ENCODE measurements around the gene DAO.

Gene DAO

GRCh38 chr12:108888031-108888430, 8.1 kb downstream of the DAO start:
- CTCF ChIA-PET = no interaction called here
- DNase-seq (ENCODE audit: low read depth, low spot score) = no peak
- no peak for TF ChIP-seq CTCF (IDR thresholded peaks at IDR 0.05; ENCODE audit: insufficient read depth, low read length, missing control alignments)
- H3K4me3 ChIP-seq (ENCODE audit: low read depth, low read length) = no peak overlapping the region
- POLR2A ChIA-PET = no interaction called here

GRCh38 chr12:108890208-108890607, 10.3 kb downstream of the DAO start:
- CTCF ChIA-PET = no interaction called here
- POLR2A ChIA-PET = no interaction called here
- no peak for TF ChIP-seq CTCF (IDR thresholded peaks at IDR 0.05; ENCODE audit: insufficient read depth, low read length, missing control alignments)

DNA sequence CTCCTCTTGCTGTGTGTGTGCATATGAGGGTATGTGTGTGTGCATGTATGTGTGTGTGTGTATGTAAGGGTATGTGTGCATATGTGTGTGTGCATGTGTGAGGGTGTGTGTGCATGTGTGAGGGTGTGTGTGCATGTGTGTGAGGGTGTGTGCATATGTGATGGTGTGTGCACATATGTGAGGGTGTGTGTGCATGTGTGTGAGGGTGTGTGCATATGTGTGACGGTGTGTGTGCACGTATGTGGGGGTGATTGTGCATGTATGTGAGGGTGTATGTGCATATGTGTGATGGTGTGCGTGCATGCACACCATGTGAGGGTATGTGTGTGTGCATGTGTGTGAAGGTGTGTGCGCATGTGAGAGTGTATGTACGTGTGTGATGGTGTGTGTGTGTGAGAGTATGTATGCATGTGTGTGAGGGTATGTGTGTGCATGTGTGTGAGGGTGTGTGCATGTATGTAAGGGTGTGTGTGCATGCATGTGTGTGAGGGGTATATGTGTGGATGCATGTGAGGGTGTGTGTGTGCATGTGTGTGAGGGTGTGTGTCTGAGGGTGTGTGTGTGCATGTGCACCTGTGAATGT, 15.4 kb downstream of the DAO start:
- no peak overlapping the region for H3K4me3 ChIP-seq (ENCODE audit: low read depth, low read length)
- ChIA-PET POLR2A (no interaction called here), CTCF (no interaction called here)
- DNase-seq (ENCODE audit: low read depth, low spot score) = no peak
- no peak for TF ChIP-seq CTCF (IDR thresholded peaks at IDR 0.05; ENCODE audit: insufficient read depth, low read length, missing control alignments)

More at GRCh38 chr12:108890208-108890607, 10.3 kb downstream of the DAO start:
- DNase-seq (ENCODE audit: low read depth, low spot score) = no peak
- H3K4me3 ChIP-seq (ENCODE audit: low read depth, low read length) = no peak overlapping the region

- CTCF ChIA-PET = no interaction called here
- no peak overlapping the region for H3K4me3 ChIP-seq (ENCODE audit: low read depth, low read length)
- POLR2A ChIA-PET = no interaction called here
Observed at GRCh38 chr12:108896336-108896735, 16.4 kb downstream of the DAO start.

DNA sequence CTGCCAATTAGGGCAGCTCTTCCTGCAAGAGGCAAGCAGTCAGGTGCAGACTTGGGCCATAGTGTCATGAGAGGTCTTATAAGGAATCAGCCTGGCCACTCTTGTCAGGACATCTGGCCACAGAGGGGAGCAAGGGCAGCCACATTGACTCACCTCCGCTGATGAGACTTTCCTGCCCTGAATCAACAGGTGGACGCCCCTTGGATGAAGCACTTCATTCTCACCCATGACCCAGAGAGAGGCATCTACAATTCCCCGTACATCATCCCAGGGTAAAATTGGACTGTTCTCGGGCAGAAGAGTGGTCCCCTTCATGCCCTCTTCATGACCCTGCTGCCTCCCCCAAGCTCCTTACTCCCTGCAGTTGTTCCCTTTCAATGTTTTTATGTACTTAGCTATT, 16.9 kb downstream of the DAO start:
- ChIA-PET POLR2A (no interaction called here), CTCF (interaction anchor here (0.7 kb wide), 1 partner anchor 13 kb away, joined by 3 read pairs; no protein-coding TSS in a partner anchor)
- TF ChIP-seq CTCF (IDR thresholded peaks at IDR 0.05; ENCODE audit: insufficient read depth, low read length, missing control alignments) = no peak
- no peak overlapping the region for H3K4me3 ChIP-seq (ENCODE audit: low read depth, low read length)
- no peak for DNase-seq (ENCODE audit: low read depth, low spot score)

More at GRCh38 chr12:108896336-108896735, 16.4 kb downstream of the DAO start:
- no peak for DNase-seq (ENCODE audit: low read depth, low spot score)
- no peak for TF ChIP-seq CTCF (IDR thresholded peaks at IDR 0.05; ENCODE audit: insufficient read depth, low read length, missing control alignments)

- CTCF ChIA-PET = no interaction called here
- TF ChIP-seq CTCF (IDR thresholded peaks at IDR 0.05; ENCODE audit: insufficient read depth, low read length, missing control alignments) = no peak
Observed at GRCh38 chr12:108899145-108899544, 19.3 kb downstream of the DAO start.

More at GRCh38 chr12:108899145-108899544, 19.3 kb downstream of the DAO start:
- POLR2A ChIA-PET = no interaction called here
- no peak for DNase-seq (ENCODE audit: low read depth, low spot score)
- no peak overlapping the region for H3K4me3 ChIP-seq (ENCODE audit: low read depth, low read length)

Data from AG04449 (cell line).